Stimulated activated CD4-positive, alpha-beta T cell treated with anti-CD3 and anti-CD28 coated beads, Interleukin-1b, Interleukin-23, amount 100 ng/mL, for 4 hours (primary cell): ENCODE measurements around the gene TBC1D5.
A peak's percentile ranks its signal among the peaks of the same experiment; 100 is the strongest.
"Not testable (repeated sequence)": the region's sequence is repeated elsewhere in the genome, so short reads cannot be mapped to it uniquely, and the experiment has no call there.

Source experiments
- DNase-seq, 2 donors: peaks; one replicate each; pipeline ENCODE4 v3.0.0-alpha.2; 2020; ENCODE audit warnings: low read depth in 2 of 2

The TBC1D5 gene, protein sequence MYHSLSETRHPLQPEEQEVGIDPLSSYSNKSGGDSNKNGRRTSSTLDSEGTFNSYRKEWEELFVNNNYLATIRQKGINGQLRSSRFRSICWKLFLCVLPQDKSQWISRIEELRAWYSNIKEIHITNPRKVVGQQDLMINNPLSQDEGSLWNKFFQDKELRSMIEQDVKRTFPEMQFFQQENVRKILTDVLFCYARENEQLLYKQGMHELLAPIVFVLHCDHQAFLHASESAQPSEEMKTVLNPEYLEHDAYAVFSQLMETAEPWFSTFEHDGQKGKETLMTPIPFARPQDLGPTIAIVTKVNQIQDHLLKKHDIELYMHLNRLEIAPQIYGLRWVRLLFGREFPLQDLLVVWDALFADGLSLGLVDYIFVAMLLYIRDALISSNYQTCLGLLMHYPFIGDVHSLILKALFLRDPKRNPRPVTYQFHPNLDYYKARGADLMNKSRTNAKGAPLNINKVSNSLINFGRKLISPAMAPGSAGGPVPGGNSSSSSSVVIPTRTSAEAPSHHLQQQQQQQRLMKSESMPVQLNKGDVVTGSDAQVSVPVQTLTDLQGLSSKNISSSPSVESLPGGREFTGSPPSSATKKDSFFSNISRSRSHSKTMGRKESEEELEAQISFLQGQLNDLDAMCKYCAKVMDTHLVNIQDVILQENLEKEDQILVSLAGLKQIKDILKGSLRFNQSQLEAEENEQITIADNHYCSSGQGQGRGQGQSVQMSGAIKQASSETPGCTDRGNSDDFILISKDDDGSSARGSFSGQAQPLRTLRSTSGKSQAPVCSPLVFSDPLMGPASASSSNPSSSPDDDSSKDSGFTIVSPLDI

DNA sequence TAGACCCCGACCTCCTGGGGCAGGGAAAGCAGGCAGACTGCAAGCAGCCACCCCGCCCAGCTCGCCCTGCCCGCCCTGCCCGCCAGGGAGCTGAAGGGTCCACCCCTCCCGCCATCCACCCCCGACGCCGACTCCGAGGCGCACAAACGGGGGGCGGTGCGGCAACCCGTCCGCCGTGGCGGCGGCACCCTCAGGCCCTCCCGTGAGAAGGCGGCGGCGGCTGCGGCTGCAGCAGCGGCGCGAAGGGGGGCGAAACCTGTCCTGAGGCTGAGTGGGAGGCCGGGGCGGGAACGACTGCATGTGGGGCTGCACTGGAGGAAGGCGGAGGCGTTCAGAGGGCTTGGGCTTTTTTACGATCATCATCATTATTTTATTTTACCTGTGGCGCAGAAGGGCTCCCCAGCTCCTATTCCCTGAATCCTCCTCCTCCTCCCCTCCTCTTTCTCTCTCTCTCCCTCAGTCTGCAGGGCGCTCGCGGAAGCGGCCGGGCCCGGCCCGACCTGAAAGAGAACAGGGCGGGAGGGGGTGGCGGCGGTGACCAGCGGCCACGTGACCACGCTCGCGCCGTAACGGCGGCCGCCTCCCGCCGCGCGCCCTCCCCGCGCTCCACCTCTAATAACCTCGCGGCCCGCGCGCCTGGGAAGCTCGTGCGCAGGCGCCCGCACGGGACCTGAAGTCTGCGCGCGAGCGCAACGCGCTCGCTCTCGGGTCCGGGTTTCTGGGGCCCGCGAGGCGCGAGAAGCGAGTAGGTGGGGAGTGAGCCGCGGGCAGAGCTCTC is at the start of gene TBC1D5:
Gene TBC1D5 (minus strand): TSS at position 530 of the 778 bp plus-strand sequence. CDS start 234,061 bp downstream, outside the sequence.
- peak; percentile 77 to 87 for DNase-seq

DNA sequence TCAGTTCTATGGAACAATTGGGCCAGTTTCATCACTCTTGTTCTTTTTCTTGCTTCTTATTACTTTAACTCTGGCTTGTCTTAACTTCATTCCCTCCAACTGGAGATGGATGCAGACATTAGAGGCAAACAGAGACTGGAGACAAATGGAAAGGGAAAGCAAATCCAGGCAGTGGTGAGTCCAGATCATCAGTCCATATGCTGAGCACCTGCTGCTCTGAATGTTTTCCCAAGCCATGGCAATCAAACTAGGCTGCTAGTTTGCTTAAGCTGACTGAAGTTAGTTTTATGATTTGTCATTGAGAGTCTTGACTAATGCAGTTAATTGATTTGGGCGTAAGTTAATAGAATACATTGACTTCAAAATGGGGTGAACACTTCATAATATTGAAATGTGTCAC is 41.0 kb upstream of the TBC1D5 start:
- DNase-seq = no peak

DNA sequence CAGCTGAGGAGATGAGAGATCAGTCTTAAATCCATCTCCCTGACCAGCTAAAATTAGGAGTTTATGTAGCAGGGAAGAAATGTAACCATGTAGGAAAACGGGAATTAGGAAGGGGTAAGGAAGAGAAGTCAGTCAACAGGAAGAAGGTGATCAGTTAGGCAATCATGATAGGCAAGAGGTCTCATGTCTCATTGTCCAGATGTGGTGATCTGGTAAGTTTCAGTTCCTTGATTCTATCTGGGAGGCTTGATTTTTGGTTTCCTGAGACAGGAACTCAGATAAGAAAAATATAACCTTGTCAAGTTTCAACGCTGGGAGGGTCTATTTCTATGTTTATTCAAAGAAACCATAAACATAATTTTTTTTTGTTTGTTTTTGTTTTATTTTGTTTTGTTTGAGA is 40.3 kb upstream of the TBC1D5 start:
- no peak for DNase-seq

DNA sequence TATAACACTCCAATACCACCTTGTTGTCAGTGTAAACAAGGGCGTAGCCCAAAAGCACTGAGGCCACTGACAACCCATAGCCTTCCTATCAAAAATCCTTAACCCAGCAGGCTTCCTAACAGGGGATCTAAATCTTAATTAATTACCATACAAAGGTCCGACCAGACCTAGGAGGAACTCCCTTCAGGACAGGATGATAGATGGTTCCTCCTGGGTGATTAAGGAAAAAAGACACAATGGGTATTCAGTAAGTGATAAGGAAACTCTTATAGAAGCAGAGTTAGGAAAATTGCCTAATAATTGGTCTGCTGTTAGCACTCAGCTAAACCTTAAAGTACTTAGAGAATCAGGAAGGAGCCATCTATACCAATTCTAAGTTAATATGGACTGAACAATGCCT is 37.9 kb upstream of the TBC1D5 start:
- DNase-seq = not testable (repeated sequence)

DNA sequence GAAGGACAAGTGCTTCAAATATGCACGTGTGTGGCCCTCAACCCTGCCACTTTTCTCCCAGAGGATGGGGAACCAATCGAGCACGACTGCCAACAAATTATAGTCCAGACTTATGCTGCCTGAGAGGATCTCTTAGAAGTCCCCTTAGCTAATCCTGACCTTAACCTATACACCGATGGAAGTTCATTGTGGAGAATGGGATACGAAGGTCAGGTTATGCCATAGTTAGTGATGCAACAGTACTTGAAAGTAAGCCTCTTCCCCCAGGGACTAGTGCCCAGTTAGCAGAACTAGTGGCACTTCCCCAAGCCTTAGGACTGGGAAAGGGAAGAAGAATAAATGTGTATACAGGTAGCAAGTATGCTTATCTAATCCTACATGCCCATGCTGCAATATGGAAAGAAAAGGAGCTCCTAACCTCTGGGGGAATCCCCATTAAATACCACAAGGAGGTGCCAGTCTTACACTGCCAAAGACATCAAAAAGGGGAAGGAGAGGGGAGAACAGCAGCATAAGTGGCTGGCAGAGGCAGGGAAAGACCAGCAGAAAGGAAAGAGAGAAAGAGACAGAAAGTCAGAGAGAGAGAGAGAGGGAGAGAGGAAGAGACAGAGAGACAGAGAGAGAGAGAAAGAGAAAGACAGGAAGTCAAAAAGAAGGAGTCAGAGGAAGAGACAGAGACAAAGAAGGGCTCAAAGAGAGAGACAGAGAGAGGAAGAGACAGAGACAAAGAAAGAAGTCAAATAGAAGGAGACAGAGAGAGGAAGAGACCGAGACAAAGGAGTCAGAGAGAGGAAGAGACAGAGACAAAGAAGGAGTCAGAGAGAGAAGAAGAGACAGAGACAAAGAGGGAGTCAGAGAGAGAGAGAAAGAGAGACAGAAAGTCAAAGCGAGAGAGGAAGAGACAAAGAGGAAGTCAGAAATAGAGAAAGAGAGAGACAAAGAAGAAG is 37.1 kb upstream of the TBC1D5 start:
- not testable (repeated sequence) for DNase-seq

DNA sequence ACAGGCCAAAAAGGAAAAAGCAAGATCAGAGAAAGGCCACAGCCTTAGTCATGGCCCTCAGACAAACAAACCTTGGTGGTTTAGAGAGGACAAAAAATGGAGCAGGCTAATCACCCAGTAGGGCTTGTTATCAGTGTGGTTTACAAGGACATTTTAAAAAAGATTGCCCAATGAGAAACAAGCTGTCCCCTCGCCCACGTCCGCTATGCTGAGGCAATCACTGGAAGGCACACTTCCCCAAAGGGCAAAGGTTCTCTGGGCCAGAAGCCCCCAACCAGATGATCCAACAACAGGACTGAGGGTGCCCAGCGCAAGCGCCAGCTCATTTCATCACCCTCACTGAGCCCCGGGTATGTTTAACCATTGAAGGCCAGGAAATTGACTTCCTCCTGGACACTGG is 34.9 kb upstream of the TBC1D5 start:
- DNase-seq = not testable (repeated sequence)

DNA sequence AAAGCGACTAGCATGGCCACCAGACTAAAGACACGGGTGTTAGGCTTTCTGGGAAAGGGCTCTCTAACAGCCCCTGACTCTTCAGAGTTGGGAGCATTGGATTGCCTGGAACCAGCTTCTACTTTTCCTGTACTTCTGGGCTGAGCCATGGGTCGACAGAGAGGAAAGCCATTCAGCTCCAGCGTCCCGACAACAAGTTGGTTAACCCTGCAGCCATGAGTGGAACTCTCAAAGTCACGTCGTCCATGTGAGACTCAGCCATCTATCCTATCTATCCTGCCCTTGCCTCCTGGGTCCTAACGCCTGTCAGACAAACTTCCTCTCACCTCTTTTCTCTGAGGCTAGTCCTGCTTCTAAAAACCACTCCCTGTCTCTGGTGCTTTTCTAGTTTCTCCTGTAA is 32.6 kb upstream of the TBC1D5 start:
- no peak for DNase-seq

DNA sequence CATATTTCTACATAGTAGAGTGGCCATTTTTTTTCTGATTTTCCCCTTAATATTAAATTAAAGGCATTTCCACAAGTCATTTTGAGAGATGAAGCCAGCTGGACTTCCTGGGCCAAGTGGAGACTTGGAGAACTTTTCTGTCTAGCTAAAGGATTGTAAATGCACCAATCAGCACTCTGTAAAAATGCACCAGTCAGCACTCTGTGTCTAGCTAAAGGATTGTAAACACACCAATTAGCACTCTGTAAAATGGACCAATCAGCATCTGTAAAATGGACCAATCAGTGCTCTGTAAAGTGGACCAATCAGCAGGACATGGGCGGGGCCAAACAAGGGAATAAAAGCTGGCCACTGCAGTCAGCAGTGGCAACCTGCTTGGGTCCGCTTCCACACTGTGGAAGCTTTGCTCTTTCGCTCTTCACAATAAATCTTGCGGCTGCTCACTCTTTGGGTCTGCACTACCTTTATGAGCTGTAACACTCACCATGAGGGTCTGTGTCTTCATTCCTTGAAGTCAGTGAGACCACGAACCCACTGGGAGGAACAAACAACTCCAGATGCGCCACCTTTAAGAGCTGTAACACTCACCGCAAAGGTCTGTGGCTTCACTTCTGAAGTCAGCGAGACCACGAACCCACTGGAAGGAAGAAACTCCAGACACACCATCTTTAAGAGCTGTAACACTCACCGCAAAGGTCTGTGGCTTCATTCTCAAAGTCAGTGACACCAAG is 31.9 kb upstream of the TBC1D5 start:
- DNase-seq = not testable (repeated sequence)

DNA sequence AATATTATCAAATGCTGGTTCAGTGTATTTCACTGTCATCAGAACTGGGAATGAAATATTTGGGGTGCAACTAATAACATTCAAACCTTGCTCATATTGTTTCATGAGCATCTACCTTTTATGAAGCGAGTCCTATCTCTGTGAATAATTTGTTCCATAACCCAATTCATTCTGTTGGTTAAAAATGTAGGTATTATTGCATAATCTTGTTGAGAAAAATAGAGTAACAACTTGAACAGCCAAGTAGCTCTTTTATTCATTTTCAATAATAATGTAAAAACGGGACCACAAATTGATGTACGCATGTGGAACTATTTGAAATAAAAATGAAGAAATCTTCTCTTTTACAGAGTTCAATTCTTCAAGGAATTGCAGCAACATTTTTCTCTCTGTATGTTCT is 30.1 kb upstream of the TBC1D5 start:
- DNase-seq = no peak

DNA sequence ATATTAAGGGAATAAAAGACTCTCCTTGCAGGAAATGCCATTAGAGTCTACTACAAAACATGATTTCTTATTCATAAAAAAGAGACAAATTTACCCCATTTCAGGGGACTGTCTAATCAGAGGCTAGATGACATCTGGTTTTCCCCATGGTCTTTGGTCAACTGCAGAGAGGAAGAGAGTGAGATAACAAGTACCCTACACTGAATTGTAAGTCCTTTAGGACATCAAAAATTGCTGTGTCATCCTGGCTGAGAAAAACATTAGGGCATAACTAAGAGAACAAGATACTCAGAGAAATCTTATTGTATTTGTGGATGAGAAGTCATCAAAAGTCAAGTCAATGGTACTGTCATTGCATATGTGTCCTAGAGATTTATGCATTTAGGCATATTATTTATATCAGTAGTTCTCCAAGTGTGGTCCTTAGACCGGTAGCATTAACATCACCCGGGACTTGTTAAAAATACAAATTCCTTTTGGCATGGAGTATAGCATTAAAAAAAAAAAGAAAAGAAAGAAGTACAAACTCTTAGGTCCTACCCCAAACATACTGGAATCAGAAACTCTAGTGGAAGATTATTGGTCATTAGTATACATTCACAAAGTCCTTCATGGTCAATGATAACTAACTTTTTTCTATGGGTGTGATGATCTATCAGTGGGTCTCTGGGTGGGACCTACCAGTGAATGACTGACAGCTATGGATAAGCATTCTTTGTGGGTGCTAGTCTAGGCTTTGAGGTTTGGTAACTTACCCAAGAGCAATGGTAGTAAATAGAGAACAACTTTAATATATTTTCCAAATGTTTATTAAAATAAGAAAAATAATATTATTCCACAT is 29.0 kb upstream of the TBC1D5 start:
- DNase-seq = no peak

DNA sequence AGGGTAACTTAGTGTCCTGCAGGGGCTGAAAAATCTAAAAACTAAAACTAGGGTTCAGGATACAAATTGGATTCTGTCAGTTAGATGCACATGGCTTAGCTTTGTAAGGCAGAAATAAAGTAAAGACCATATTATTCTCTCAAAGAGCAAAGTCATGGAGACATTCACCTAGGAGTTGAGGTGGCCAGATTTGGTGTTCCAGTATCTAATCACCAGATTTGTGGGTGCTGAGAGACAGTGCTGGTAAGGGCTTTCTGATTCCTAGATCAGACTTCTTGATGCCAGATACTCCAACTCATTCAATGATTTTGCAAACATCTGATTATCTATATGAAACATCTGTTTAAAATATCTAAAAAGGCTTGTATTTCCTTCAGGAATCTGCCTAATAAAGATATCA is 28.3 kb upstream of the TBC1D5 start:
- no peak for DNase-seq

DNA sequence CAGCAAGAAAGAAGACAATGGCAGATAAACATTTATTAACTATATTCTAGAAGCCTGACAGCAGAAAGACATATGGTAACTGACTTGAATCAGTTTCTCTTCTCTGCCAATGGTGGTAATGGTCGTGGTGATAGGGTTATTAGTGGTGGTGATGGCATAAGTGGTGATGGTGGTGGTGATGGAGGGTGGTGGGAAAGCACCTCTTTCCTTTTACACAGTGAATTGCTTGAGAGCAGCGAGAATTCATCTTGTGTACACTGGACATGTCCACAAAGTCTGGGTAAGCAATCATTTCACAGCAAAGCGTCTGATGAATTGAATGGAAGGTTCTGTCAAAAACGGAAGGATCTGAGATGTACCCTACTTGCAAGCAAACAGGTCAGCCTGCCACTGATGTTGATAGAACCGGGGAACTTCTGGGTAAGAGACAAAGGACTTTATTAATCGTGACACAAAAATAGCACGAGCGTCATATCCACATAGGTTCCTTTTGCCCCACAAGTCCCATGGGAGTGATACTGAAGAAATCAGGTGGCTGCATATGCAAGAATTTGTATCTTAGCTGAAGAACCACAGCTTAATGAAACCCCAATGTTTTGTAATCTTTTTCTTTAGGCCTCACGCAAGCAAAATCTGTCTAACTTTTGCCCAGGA is 23.5 kb upstream of the TBC1D5 start:
- DNase-seq = no peak

DNA sequence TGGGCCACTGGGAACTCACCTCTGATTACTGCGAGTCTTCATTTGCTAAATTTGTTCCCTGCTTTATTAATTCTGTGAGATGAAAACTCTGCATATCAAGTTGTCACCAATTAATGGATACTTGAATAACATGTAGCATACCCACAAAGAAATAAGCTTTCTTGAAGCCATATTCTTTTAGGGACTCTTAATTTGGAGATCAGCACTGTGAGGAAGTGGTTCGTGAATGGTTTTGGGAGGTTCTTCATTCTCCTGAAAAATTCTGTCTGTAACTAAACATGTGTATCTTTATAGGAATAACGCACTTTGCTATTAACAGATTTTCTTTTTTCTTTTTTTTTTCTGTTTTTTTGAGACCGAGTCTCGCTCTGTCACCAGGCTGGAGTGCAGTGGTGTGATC is 19.1 kb upstream of the TBC1D5 start:
- DNase-seq = no peak

DNA sequence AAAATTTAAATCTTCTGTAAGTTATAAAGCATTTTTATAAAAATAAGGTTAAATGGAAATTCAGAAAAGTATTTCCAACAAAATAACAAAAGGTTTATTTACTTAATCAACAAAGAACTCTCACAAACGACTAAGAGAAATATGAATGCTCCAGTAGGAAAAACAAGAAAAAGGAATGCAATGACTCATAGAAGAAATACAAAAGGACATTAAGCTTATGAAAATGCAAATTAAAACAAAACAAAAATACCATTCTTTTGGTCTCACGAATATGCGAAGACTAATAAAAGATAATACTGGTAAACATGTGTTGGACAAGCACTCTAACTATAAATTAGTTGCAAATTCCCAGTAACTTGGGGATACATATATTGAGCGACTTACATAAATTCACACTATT is 17.5 kb upstream of the TBC1D5 start:
- no peak for DNase-seq

DNA sequence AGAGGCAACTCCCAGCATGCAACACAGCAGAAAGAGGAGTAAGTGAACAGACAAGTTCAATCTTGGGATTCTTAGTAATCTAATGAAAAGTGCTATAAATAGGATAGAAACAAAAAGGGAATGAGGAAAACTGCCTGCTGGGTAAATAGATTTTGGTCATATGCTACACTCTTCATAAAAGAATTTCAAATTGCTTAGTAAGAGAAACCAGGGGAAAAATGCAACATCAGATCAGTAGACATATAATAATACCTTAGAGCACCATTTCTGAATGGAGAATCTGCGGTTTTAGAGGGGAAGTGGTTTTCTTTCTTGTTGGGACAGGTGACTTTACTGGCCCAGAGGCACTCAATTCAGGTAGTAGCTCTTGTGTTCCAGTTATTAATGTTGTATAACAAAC is 13.4 kb upstream of the TBC1D5 start:
- no peak for DNase-seq

DNA sequence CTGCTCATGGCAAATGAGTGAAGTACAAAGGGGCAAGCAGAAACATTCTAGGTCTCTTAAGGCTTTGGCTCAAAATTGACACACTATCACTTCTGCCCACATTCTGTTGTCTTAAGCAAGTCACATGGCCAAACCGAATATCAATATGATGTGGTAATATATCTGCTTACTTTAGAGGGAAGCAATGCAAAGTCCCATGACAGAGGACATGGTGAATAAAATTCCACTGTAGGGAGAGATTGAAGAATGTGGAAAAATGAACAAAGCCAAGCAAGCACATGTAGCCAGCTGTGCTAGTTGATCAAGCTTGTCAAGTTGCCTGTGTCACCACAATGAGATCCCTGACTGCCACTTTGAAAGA is 11.2 kb upstream of the TBC1D5 start:
- DNase-seq = no peak

DNA sequence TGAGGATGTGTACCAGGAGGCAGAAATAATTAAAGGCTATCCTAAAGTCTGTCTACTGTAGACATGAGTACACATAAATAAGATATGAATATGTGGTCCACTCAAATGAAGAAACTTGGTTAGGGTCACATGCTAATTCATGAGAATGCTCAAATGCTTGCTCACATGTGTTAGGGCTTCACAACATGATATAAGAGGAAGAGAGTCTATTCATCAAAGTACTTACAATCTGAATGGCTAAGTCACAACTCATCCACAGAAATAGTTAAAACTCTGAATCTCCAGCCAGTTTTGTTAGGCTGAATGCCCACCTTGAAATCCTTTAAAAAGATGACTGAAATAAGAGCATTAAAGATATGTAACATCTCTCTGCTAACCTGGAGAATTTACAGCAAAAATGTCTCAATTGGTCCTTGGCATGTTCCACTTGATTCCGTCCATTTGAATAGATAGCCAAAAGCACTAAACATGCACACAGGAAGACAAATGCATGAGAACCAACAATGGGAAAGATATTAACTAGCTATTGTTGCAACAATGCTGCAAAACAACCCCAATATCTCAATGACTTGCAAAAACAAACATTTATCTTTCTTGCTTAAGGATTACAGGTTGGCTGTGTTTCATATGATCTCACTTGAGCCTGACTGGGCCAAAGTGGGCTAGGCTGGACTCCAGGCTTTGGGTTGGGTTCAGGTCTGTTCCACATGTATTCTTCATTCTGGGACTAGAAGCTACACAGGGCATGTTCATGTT is 10.6 kb upstream of the TBC1D5 start:
- DNase-seq = no peak

DNA sequence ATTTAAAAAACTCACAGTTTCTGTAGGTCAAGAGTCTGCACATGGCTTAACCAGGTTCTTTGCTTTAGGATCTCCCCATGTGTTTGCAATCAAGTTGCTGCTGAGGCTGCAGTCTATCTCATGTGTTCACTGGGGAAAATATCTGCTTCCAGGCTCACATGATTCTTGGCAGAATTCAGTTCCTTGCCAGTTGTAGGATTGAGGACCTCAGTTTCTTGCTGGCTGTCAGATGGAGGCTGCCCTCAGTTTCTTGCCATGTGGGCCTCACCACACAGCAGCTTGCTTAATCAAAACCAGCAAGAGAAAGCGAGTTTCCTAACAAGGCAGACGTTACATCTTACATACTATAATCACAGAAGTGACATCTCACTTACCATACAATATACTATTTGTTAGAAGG is 10.0 kb upstream of the TBC1D5 start:
- no peak for DNase-seq
